B cell (primary cell): ENCODE results near the gene NLRC5.

Source experiments
- EZH2 ChIP-seq: IDR thresholded peaks from 2 replicates; pipeline ENCODE4 v1.6.1; 2012; ENCODE audit warnings: borderline replicate concordance, low read depth, mild to moderate bottlenecking, moderate library complexity, low read length; ENCODE audit not compliant: insufficient read depth, poor library complexity, severe bottlenecking
- TF ChIP-seq, protein P1 (sequence below): fragments of 200-600 bp; IDR thresholded peaks from one replicate; pipeline ENCODE4 v1.8.0; 2022; ENCODE audit warnings: antibody characterized with exemption, mild to moderate bottlenecking

GRCh38 chr16:57123974-57124674 is 134.8 kb downstream of the NLRC5 start:
- TF ChIP-seq, protein P1, sequence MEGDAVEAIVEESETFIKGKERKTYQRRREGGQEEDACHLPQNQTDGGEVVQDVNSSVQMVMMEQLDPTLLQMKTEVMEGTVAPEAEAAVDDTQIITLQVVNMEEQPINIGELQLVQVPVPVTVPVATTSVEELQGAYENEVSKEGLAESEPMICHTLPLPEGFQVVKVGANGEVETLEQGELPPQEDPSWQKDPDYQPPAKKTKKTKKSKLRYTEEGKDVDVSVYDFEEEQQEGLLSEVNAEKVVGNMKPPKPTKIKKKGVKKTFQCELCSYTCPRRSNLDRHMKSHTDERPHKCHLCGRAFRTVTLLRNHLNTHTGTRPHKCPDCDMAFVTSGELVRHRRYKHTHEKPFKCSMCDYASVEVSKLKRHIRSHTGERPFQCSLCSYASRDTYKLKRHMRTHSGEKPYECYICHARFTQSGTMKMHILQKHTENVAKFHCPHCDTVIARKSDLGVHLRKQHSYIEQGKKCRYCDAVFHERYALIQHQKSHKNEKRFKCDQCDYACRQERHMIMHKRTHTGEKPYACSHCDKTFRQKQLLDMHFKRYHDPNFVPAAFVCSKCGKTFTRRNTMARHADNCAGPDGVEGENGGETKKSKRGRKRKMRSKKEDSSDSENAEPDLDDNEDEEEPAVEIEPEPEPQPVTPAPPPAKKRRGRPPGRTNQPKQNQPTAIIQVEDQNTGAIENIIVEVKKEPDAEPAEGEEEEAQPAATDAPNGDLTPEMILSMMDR = no peak
- no peak for TF ChIP-seq EZH2
